Cardiac fibroblast (primary cell): ENCODE data around the gene ZNF592.

ENCODE experiments used
- DNase-seq, 2 donors: peaks; one replicate each; pipeline versions ENCODE4 v3.0.0 to v3.0.0-alpha.2; 2010; ENCODE audit warnings: low read depth in 2 of 2
- H3K4me3 ChIP-seq, 2 donors: replicated peaks in 1 of 2; 1 replicate in 1 of 2; 2 replicates in 1 of 2; pipeline ENCODE4 v1.5.1; 2011; ENCODE audit warnings: low read depth in 2 of 2, low read length in 2 of 2, mild to moderate bottlenecking in 2 of 2, moderate library complexity in 1 of 2
- TF ChIP-seq, protein P1 (sequence below): IDR thresholded peaks from one replicate; pipeline ENCODE4 v1.5.1; 2011; ENCODE audit warnings: low read depth, mild to moderate bottlenecking, low read length, inconsistent platforms

Gene ZNF592

DNA sequence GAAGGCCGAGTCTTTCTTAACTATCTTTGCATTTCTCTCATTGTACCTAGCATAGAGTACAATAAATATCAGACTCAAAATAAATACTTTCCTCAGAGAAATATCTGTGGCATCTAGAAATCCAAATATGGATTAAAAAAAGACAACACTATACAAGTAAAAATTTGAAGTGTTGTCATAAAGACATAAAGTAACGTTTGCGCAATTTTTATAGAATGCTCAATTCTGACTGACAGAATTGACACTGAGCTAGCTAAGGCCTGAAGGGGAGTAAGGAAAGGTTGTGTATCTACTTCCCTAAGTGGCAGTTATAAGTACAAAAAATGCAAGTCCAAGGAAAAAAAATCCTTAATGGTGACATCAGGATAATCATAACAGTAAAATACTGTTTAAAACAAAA, 33.6 kb upstream of the ZNF592 start:
- no peak for DNase-seq
- TF ChIP-seq, protein P1, sequence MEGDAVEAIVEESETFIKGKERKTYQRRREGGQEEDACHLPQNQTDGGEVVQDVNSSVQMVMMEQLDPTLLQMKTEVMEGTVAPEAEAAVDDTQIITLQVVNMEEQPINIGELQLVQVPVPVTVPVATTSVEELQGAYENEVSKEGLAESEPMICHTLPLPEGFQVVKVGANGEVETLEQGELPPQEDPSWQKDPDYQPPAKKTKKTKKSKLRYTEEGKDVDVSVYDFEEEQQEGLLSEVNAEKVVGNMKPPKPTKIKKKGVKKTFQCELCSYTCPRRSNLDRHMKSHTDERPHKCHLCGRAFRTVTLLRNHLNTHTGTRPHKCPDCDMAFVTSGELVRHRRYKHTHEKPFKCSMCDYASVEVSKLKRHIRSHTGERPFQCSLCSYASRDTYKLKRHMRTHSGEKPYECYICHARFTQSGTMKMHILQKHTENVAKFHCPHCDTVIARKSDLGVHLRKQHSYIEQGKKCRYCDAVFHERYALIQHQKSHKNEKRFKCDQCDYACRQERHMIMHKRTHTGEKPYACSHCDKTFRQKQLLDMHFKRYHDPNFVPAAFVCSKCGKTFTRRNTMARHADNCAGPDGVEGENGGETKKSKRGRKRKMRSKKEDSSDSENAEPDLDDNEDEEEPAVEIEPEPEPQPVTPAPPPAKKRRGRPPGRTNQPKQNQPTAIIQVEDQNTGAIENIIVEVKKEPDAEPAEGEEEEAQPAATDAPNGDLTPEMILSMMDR = no peak
- H3K4me3 ChIP-seq = peak overlapping the region; percentile 82 to 89

GRCh38 chr15:84715441-84716035, 32.9 kb upstream of the ZNF592 start:
- peak; percentile 33 to 40 for DNase-seq
- TF ChIP-seq, protein P1 = no peak
- peak overlapping the region; percentile 82 to 89 for H3K4me3 ChIP-seq

DNA sequence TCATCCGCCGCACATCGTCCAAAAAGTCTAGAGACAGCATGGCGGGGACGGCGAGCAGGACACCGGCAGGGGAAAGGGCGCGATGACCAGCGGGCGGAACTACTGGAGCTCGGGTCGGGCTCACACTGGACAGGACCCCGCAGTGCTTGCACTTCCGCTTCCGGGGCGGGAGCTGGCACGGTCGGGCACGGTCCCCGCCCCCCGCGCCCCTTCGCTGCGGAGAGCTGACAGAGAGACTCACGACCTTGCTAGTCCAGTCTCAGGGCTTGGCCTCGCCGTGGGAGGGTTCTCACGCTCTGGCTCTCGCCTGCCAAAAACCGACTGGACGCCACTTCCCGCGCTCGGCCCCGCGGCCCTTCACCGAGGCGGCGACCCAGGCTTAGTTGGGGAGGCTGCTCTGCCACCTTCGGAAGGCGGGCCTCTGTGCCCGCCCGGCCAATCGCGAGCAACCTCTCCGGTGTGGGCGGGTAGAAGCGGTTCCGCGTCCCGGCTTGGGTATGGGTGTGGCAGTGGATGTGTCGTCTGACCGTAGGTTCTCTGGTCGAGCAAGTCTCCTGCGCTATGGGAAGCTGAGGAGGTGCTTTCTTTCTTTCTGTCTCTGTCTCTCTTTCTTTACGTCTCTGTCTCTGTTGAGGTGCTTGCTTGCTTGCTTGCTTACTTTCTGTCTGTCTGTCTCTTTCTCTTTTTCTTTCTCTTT, 32.2 kb upstream of the ZNF592 start, which contains the start of gene SEC11A:
SEC11A (minus strand) TSS at position 104 of the 697 bp plus-strand sequence; CDS start at position 40, 64 bp downstream.
- DNase-seq = peak; percentile 95 to 96
- TF ChIP-seq, protein P1 = no peak
- H3K4me3 ChIP-seq = peak within 1 kb of the TSS; percentile 82 to 89

DNA sequence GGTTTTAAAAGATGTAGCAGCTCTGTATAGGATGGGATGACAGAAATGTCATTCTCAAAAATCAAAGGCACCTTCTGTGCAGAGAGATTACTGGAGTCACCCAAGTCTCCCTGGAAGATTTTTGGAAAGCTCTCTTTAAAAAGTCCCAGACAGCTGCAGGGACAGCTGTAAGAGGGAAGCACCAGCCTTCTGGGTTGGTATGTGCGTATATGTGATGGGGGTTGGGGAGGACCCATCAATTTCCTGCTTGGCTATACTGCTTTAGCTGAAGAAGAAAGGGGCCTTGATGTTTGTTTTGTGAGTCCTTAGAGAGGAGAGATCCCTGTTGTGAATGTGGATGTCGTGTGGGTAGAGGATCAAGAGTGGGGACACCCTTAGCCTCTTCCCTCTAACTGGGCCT, 27.0 kb upstream of the ZNF592 start:
- no peak for DNase-seq
- no peak overlapping the region for H3K4me3 ChIP-seq
- TF ChIP-seq, protein P1 = no peak

DNA sequence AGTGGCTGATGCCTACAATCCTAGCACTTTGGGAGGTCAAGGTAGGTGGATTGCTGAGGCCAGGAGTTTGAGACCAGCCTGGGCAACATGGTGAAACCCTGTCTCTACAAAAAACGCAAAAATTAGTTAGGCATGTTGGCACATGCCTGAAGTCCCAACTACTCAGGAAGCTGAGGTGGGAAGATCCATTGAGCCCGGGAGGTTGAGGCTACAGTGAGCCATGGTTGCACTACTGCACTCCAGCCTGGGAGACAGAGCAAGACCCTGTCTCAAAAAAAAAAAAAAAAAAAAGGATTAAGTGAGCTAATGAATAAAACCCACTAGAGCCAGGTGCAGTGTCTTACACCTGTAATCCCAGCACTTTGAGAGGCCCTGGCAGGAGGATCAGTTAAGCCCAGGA, 25.8 kb upstream of the ZNF592 start:
- TF ChIP-seq, protein P1 = no peak
- DNase-seq = no peak
- H3K4me3 ChIP-seq = no peak overlapping the region

DNA sequence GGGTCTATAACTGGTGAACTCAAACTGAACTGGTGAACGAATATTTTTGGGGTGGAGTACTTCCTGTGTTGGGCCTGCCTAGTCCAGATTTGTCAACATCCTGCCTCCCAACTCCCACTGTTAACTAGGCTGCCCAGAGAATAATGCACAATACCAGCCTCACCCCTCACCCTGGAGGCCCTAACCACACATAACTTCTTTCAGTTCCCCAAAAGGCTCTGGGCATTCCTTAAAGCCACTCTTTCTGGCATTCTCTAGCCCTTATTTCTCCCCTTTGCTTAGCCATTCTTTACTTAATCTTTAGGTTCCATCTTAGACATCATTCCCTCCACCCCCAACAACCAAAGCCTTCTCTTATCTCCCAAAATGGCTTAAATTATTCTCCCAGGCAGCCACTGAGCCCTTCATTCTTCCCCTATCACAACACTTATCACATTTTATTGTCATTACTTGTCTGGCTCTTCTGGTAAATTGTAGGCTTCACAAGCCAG, 23.3 kb upstream of the ZNF592 start:
- DNase-seq = peak; percentile 52 to 73
- no peak overlapping the region for H3K4me3 ChIP-seq
- TF ChIP-seq, protein P1 = no peak
